ENCODE data around the gene HERC6.

HERC6 gene

GRCh38 chr4:88390128-88390527, 11.5 kb downstream of the HERC6 start:
- Histone ChIP-seq H3K4me2 (ENCODE audit: low read depth, low read length) (no peak overlapping the region), H2AFZ (ENCODE audit: low read length) (no peak overlapping the region), H3K9ac (ENCODE audit: low read length) (no peak overlapping the region), H3K36me3 (replicated peaks; ENCODE audit: insufficient read depth, low read length) (no peaks in the 10 kb centered on the region), H3K4me1 (ENCODE audit: low read length) (no peaks in the 10 kb centered on the region), H3F3A (ENCODE audit: insufficient read depth, low read length) (no peaks in the 10 kb centered on the region), H3K27me3 (replicated peaks; ENCODE audit: insufficient read depth, low read length) (no peaks in the 10 kb centered on the region), H3K4me3 (ENCODE audit: low read length) (no peak overlapping the region), H3K27ac (ENCODE audit: low read length) (no peak overlapping the region), H3K9me2 (replicated peaks; ENCODE audit: insufficient read depth, low read length) (no peaks in the 10 kb centered on the region), H3K79me2 (ENCODE audit: low read length) (no peaks in the 10 kb centered on the region), H3K9me3 (replicated peaks; ENCODE audit: insufficient read depth, low read length) (no peaks in the 10 kb centered on the region), H4K20me1 (ENCODE audit: insufficient read depth, low read length) (no peaks in the 10 kb centered on the region)
- no peak for TF ChIP-seq CTCF (IDR thresholded peaks at IDR 0.05; ENCODE audit: low read length)
- no peak for DNase-seq

GRCh38 chr4:88391703-88392102, 13.1 kb downstream of the HERC6 start:
- no peaks in the 10 kb centered on the region for H3K9me2 ChIP-seq (replicated peaks; ENCODE audit: insufficient read depth, low read length)

GRCh38 chr4:88396681-88397080, 18.0 kb downstream of the HERC6 start:
- Histone ChIP-seq H4K20me1 (ENCODE audit: insufficient read depth, low read length) (no peaks in the 10 kb centered on the region), H3K27ac (ENCODE audit: low read length) (no peak overlapping the region), H3K4me1 (ENCODE audit: low read length) (no peaks in the 10 kb centered on the region), H3K9me2 (replicated peaks; ENCODE audit: insufficient read depth, low read length) (no peaks in the 10 kb centered on the region), H3K9me3 (replicated peaks; ENCODE audit: insufficient read depth, low read length) (no peaks in the 10 kb centered on the region), H3K27me3 (replicated peaks; ENCODE audit: insufficient read depth, low read length) (no peaks in the 10 kb centered on the region), H3K36me3 (replicated peaks; ENCODE audit: insufficient read depth, low read length) (no peaks in the 10 kb centered on the region), H2AFZ (ENCODE audit: low read length) (no peak overlapping the region), H3K9ac (ENCODE audit: low read length) (no peak overlapping the region), H3K79me2 (ENCODE audit: low read length) (no peaks in the 10 kb centered on the region), H3K4me3 (ENCODE audit: low read length) (no peak overlapping the region), H3K4me2 (ENCODE audit: low read depth, low read length) (no peak overlapping the region), H3F3A (ENCODE audit: insufficient read depth, low read length) (no peaks in the 10 kb centered on the region)
- TF ChIP-seq EZH2phosphoT487 (IDR thresholded peaks at IDR 0.05; ENCODE audit: low read length) (no peak), EZH2 (optimal IDR thresholded peaks at IDR 0.05; ENCODE audit: low read depth, low read length) (no peak), CTCF (IDR thresholded peaks at IDR 0.05; ENCODE audit: low read length) (no peak)
- no peak for DNase-seq

More at GRCh38 chr4:88391703-88392102, 13.1 kb downstream of the HERC6 start:
- TF ChIP-seq EZH2 (optimal IDR thresholded peaks at IDR 0.05; ENCODE audit: low read depth, low read length) (no peak), EZH2phosphoT487 (IDR thresholded peaks at IDR 0.05; ENCODE audit: low read length) (no peak), CTCF (IDR thresholded peaks at IDR 0.05; ENCODE audit: low read length) (no peak)
- no peaks in the 10 kb centered on the region for H3K36me3 ChIP-seq (replicated peaks; ENCODE audit: insufficient read depth, low read length)
- H3F3A ChIP-seq (ENCODE audit: insufficient read depth, low read length) = no peaks in the 10 kb centered on the region
- H3K79me2 ChIP-seq (ENCODE audit: low read length) = no peaks in the 10 kb centered on the region
- no peak overlapping the region for H3K27ac ChIP-seq (ENCODE audit: low read length)
- no peak overlapping the region for H3K4me3 ChIP-seq (ENCODE audit: low read length)
- H3K4me1 ChIP-seq (ENCODE audit: low read length) = no peaks in the 10 kb centered on the region
- no peaks in the 10 kb centered on the region for H3K27me3 ChIP-seq (replicated peaks; ENCODE audit: insufficient read depth, low read length)
- H4K20me1 ChIP-seq (ENCODE audit: insufficient read depth, low read length) = no peaks in the 10 kb centered on the region
- DNase-seq = no peak
- no peak overlapping the region for H3K4me2 ChIP-seq (ENCODE audit: low read depth, low read length)
- no peak overlapping the region for H2AFZ ChIP-seq (ENCODE audit: low read length)
- H3K9ac ChIP-seq (ENCODE audit: low read length) = no peak overlapping the region
- no peaks in the 10 kb centered on the region for H3K9me3 ChIP-seq (replicated peaks; ENCODE audit: insufficient read depth, low read length)

Measured in MM.1S (cell line).